ENCODE data around the gene PHAX. TPM values are rescaled to one million over a fixed set of nuclear protein-coding genes. Genes with fewer than 3 reads are reported as not detected.
"Not testable (repeated sequence)": the region's sequence is repeated elsewhere in the genome, so short reads cannot be mapped to it uniquely, and the experiment has no call there.

The PHAX gene
- total RNA-seq, 1 donor from 2014 or later = 47.2 TPM

- no peaks in the 10 kb centered on the region for H3K9me3 Mint-ChIP-seq (ENCODE audit: low read depth)
These were observed 4.8 kb downstream of the PHAX start for GRCh38 chr5:126605525-126605924.

GRCh38 chr5:126610160-126610559 lies 9.4 kb downstream of the PHAX start:
- DNase-seq (ENCODE audit: low spot score) = no peak
- H3K27me3 Mint-ChIP-seq (ENCODE audit: low read depth) = no peaks in the 10 kb centered on the region
- H3K4me3 Mint-ChIP-seq (ENCODE audit: unreplicated experiment) = no peak overlapping the region
- peaks cover 15% of the 10 kb centered on the region for H3K4me1 Mint-ChIP-seq (ENCODE audit: low read depth)
- H3K9me3 Mint-ChIP-seq (ENCODE audit: low read depth) = no peaks in the 10 kb centered on the region
- H3K27ac Mint-ChIP-seq (ENCODE audit: unreplicated experiment) = no peak overlapping the region
- TF ChIP-seq, protein P1, sequence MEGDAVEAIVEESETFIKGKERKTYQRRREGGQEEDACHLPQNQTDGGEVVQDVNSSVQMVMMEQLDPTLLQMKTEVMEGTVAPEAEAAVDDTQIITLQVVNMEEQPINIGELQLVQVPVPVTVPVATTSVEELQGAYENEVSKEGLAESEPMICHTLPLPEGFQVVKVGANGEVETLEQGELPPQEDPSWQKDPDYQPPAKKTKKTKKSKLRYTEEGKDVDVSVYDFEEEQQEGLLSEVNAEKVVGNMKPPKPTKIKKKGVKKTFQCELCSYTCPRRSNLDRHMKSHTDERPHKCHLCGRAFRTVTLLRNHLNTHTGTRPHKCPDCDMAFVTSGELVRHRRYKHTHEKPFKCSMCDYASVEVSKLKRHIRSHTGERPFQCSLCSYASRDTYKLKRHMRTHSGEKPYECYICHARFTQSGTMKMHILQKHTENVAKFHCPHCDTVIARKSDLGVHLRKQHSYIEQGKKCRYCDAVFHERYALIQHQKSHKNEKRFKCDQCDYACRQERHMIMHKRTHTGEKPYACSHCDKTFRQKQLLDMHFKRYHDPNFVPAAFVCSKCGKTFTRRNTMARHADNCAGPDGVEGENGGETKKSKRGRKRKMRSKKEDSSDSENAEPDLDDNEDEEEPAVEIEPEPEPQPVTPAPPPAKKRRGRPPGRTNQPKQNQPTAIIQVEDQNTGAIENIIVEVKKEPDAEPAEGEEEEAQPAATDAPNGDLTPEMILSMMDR (IDR thresholded peaks at IDR 0.05) = no peak
- peaks cover 19% of the 10 kb centered on the region for H3K36me3 Mint-ChIP-seq (ENCODE audit: low read depth)

More at GRCh38 chr5:126605525-126605924, 4.8 kb downstream of the PHAX start:
- TF ChIP-seq, protein P1 (IDR thresholded peaks at IDR 0.05) = no peak
- Mint-ChIP-seq H3K4me3 (ENCODE audit: unreplicated experiment) (no peak overlapping the region), H3K36me3 (ENCODE audit: low read depth) (peaks cover 19% of the 10 kb centered on the region), H3K27ac (ENCODE audit: unreplicated experiment) (no peak overlapping the region), H3K4me1 (ENCODE audit: low read depth) (peaks cover 37% of the 10 kb centered on the region), H3K27me3 (ENCODE audit: low read depth) (no peaks in the 10 kb centered on the region)
- no peak for DNase-seq (ENCODE audit: low spot score)

- H3K27me3 Mint-ChIP-seq (ENCODE audit: low read depth) = no peaks in the 10 kb centered on the region
These were observed 9.9 kb downstream of the PHAX start for GRCh38 chr5:126610616-126611015.

GRCh38 chr5:126613941-126614592 lies 13.3 kb downstream of the PHAX start:
- no peaks in the 10 kb centered on the region for H3K27me3 Mint-ChIP-seq (ENCODE audit: low read depth)
- H3K4me1 Mint-ChIP-seq (ENCODE audit: low read depth) = no peaks in the 10 kb centered on the region
- H3K27ac Mint-ChIP-seq (ENCODE audit: unreplicated experiment) = no peak overlapping the region
- H3K36me3 Mint-ChIP-seq (ENCODE audit: low read depth) = peaks cover 17% of the 10 kb centered on the region
- no peaks in the 10 kb centered on the region for H3K9me3 Mint-ChIP-seq (ENCODE audit: low read depth)
- DNase-seq (ENCODE audit: low spot score) = no peak
- no peak overlapping the region for H3K4me3 Mint-ChIP-seq (ENCODE audit: unreplicated experiment)
- TF ChIP-seq, protein P1 (IDR thresholded peaks at IDR 0.05) = no peak

More at GRCh38 chr5:126610616-126611015, 9.9 kb downstream of the PHAX start:
- peaks cover 19% of the 10 kb centered on the region for H3K36me3 Mint-ChIP-seq (ENCODE audit: low read depth)
- TF ChIP-seq, protein P1 (IDR thresholded peaks at IDR 0.05) = no peak
- no peak for DNase-seq (ENCODE audit: low spot score)
- H3K4me1 Mint-ChIP-seq (ENCODE audit: low read depth) = peaks cover 10% of the 10 kb centered on the region
- H3K4me3 Mint-ChIP-seq (ENCODE audit: unreplicated experiment) = no peak overlapping the region
- no peak overlapping the region for H3K27ac Mint-ChIP-seq (ENCODE audit: unreplicated experiment)
- H3K9me3 Mint-ChIP-seq (ENCODE audit: low read depth) = no peaks in the 10 kb centered on the region

DNA sequence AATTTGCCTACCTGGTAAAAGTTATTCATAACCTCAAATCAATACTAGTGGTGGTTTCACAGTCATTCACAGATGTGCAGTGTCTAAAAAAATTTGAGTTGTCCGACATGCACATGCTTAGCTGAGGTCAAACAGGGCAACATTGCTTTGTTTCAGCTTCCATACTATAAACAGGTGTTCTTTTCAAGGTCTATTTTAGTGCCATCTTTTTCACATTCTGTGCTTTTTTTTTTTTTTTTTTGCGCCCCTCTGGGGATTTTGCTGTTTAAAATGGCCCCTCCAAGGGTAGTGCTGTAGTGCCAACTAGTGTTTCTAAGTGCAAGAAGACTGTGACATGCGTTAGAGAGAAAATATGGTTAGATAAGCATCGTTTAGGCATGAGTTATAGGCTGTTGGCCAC lies 14.5 kb downstream of the PHAX start:
- Mint-ChIP-seq H3K4me1 (ENCODE audit: low read depth) (no peaks in the 10 kb centered on the region), H3K27ac (ENCODE audit: unreplicated experiment) (no peak overlapping the region), H3K9me3 (ENCODE audit: low read depth) (no peaks in the 10 kb centered on the region), H3K36me3 (ENCODE audit: low read depth) (peaks cover 12% of the 10 kb centered on the region), H3K4me3 (ENCODE audit: unreplicated experiment) (no peak overlapping the region), H3K27me3 (ENCODE audit: low read depth) (no peaks in the 10 kb centered on the region)
- TF ChIP-seq, protein P1 (IDR thresholded peaks at IDR 0.05) = no peak
- DNase-seq (ENCODE audit: low spot score) = no peak

- DNase-seq (ENCODE audit: low spot score); H3K9me3 Mint-ChIP-seq (ENCODE audit: low read depth); H3K4me3 Mint-ChIP-seq (ENCODE audit: unreplicated experiment); H3K27me3 Mint-ChIP-seq (ENCODE audit: low read depth); H3K4me1 Mint-ChIP-seq (ENCODE audit: low read depth): not testable (repeated sequence)
- Mint-ChIP-seq H3K36me3 (ENCODE audit: low read depth) (peaks cover 11% of the 10 kb centered on the region), H3K27ac (ENCODE audit: unreplicated experiment) (peak overlapping the region; percentile 65)
These were observed 16.9 kb downstream of the PHAX start for GRCh38 chr5:126617603-126618002.
